NCI-H2227 (cell line): ENCODE measurements around the gene PDLIM5.
"Not testable (repeated sequence)": the region's sequence is repeated elsewhere in the genome, so short reads cannot be mapped to it uniquely, and the experiment has no call there.

Source experiments
- DNase-seq: peaks from one replicate; lab custom pipeline; 2025; ENCODE audit not compliant: unreplicated experiment; lab: John Stamatoyannopoulos, UW

PDLIM5 gene

DNA sequence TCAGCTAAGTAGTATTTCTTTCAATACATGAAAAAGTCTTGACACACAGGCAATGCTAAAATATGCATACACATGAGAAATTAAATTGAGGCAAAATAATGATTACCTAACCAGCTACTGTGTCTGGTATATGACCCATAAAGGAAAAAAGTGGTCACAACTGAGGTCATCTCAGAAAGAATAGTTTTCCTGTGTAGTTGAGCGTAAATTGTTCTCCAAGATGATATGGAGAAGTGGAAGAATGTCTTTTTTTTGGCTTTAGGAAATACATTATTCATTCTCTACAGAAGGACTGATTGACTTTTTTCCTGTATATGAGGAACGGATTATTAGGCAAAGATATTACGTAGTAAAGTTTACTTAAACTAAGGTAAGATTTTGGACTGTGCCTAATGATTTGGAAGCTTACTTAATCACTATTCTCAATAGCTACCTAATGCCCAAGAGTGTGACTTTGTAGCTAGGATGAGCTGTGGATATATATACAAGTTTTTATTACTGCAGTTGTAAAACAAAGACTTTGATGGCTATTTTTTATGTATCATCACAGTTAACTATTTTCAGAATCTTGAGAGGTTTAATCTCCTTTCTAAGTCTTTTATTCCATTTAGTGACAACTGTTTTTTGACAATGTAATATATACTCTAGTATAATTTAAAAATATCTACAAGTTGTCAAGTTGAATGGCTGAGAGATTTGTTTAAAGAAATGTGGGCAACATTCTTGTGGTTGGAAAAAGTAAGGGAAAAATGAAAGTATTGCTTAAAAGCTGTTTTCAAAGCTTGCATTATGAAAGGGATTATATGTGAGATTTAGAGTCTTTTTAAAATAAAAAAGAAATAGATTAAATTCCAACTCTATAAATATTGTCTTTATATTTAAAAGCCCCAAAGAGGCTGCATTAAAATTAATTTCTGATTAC, 100.2 kb downstream of the PDLIM5 start:
- no peak for DNase-seq

DNA sequence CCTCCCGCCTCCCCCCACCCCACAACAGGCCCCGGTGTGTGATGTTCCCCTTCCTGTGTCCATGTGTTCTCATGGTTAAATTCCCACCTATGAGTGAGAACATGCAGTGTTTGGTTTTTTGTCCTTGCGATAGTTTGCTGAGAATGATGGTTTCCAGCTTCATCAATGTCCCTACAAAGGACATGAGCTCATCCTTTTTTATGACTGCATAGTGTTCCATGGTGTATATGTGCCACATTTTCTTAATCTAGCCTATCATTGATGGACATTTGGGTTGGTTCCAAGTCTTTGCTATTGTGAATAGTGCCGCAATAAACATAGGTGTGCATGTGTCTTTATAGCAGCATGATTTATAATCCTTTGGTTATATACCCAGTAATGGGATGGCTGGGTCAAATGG, 104.3 kb downstream of the PDLIM5 start:
- not testable (repeated sequence) for DNase-seq

DNA sequence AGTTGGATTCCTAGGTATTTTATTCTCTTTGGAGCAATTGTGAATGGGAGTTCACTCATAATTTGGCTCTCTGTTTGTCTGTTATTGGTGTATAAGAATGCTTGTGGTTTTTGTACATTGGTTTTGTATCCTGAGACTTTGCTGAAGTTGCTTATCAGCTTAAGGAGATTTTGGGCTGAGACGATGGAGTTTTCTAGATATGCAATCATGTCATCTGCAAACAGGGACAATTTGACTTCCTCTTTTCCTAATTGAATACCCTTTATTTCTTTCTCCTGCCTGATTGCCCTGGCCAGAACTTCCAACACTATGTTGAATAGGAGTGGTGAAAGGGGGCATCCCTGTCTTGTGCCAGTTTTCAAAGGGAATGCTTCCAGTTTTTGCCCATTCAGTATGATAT, 105.9 kb downstream of the PDLIM5 start:
- not testable (repeated sequence) for DNase-seq

DNA sequence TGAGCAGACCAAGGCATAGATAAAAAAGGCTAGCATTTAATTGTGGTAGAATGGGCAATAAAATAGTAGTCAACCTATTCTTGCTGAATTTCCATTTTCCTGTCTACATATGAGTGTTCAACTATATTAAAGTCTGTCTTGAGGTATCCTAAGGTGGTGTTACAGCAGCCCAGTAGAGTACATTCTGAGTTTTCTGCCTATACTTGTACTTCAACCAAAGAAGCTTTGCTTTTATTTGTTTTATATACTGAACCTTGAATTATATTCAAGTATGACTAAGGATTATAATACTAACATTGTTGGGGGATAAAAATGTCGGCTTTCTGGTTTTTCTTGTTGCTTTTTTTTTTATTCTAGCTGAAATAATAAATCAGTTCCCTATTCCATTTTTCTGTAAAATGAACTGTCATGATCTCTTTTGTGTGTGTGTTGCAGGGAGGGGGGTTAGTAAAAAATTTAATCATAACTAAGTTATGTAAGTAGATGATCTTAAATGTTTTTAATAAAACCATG, 106.7 kb downstream of the PDLIM5 start:
- no peak for DNase-seq

DNA sequence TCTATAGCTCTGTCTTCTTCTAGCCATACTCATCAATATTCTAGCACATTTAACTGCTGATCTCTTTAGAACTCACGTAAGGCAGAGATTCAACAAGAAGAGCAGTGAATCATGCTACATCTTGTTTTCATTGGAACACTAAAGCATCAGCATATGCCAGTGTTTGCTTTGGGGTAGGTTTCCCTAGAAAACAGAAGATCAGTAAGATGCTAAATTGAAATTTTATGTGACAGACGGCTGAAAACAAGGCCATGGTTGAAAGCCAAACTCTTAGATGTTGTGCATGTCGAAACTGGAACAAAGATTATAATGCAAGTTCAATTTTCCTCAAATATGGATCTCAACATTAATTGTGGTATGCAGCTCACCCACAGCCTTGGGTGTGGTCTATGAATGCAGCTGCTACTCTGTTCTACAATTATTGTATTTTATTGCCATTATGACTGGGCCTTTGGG, 107.6 kb downstream of the PDLIM5 start:
- DNase-seq = no peak

DNA sequence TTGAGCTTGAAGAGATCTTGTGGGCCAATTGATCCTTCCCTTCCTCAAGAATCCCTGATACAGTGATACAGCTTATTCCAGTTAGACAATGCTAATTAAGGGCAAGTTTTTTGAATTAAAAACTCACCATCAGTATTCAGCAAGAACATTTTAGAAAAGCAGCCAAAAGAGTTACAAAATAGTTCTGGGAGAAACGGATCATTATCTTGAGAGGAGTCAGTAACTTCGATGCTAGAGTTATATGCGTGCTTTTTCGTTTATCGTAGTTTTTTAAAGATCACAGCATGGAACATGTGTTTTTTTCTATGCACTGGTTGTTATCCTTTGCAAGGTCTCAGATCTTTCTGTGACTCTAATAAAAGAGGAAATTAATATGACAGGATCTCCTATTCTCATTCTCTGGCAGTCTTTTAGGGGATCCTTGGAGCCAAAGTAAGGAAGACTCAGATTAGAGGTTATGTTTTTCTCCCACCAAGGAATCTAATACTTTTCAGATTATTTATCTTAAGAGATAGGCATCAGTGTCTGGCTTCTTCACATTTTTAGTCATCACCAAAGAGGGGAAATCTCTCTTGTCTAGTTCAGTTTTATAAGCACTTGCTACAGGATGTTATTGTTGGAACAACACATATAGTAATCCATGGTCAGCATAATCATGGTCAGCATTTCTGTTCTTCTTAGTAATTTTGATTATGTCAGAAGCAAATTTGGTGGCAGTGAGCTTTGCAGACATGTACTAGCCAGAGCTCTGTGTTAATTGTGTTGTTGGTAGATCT, 109.7 kb downstream of the PDLIM5 start:
- DNase-seq = no peak

DNA sequence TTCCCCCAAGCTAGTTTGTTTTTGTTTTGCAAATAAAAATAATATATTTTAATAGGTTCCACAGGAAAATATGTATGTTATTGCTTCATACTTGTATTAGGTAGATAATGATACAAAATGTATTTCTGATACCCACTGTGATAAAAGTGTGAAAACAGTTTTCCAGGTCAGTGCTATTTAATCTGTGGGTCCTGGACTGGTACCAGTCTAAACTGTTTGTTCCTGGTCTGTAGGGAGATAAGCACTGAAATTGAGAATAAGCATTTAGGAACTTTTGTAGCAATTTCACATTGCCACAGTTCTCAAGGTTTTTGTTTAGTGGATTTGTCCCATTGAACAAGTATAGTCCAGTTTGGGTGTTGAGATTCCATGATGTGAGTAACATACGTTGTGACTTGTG, 110.5 kb downstream of the PDLIM5 start:
- DNase-seq = no peak

DNA sequence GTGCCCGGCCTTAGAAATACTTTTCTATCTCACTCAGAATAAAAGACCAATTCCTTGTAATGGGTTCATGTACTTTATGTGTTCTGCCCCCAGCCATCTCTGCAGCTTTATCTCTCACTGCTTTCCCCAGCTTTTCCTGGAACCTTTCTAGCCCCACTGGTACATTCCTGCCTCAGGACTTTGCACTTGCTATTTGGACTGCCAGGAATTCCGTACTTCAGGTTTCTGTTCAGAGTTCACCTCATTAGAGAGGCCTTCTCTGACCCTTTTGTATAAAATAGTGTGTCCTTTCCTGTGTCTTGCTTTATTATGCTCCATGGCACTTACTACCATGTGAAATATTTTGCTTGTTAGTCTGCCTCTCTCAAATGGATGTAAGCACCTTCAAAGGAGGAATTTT, 112.5 kb downstream of the PDLIM5 start:
- DNase-seq = no peak

DNA sequence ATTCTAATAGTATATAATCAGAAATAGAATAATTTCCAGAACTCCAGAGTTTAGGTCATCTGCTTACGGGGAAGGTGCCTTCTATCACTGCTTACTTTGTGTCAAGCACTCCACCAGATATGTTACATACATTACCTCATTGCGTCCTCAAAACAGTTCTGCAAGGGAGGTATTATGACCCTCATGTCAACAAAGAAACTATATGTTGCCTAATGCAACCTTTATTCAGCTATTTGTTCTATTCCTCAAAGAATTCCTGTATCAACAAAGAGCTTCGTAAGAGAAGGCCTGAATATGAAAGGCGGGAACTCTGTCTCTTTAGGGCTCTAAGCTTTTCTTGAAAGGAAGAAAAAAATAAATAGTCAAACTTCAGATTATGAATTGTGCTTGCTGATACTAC, 114.7 kb downstream of the PDLIM5 start:
- no peak for DNase-seq

DNA sequence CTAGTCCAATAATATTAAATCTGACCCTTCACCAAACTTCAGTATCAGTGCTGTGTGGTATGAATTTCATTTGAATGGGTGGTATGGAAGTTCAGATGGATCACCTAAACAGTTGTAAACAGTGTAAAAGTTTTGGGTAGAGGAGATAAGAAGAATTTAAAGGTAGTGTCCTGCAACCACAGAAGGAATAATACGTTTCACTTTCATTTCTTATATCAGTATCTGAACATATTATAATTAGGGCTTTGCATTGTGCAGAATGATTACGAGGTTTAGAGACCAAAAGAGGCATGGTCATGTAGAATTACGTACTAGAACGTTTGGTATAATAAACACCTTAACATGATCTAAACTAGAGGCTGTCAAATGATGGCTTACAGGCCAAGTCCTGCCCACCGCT, 116.1 kb downstream of the PDLIM5 start:
- DNase-seq = no peak

DNA sequence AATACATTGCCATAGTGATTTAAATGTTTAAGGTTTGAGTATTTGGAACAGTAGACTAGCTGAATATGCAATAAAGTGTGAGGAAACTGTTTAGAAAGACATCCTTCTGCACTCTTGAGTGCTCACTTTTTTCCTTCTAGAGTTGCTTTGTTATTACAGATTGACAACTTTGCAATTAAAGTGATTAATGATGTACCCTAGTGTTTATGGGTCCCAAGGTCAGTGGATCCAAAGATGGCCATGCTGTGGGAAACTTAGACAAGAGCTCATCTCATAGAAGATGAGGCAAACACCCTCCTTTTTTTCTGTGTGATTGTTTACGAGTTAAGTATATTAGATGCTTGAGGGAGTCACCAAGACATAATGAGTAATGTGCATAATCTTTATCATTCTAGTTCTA, 118.8 kb downstream of the PDLIM5 start:
- peak; percentile 18 for DNase-seq

DNA sequence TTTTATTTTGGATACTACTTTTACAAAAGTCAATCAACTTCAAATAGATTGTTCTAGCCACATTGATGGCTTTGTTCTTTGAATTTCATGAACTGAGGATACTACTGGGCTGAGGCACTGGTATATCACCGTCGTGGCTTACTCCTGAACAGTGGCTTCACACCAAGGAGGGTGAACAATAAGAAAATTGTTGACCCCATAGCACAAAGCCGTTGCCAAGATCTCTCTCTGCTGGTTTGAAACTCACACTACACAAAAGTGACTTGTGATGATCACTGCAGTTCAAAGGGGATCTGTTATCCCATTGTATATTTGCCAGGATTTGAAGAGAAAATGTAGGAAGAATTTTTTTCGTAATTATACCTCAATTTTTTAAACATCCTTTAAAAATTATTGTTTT, 119.6 kb downstream of the PDLIM5 start:
- no peak for DNase-seq

DNA sequence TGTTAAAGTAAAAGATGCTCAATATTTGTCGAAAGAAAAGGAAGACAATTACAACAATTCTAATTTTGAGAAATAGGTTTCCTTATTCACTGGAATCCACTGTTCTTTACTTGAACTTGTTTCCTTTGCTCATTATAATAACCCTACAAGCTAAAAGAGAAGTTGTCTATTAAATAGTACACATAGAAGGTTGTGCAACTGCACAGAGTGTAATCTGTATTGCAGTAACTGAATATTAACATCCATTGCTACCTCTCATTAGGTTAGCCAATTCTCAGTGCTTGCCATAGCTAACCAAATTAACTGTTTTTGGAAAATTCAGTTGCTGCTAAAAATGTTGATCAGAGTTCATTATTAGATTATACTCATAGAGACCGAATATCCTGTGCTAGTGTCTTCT, 120.0 kb downstream of the PDLIM5 start:
- no peak for DNase-seq

DNA sequence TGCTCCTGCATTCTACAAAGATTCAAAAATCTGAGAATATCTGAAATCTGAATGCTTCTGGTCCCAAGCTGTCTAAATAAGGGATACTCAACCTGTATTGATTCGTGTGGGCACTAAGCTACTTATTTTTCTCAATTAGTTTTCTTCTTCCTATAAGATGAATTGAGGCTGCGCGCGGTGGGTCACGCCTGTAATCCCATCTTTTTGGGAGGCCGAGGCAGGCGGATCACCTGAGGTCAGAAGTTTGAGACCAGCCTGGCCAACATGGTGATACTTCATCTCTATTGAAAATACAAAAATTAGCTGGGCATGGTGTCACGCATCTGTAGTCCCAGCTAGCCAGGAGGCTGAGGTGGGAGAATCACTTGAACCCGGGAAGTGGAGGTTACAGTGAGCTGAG, 122.3 kb downstream of the PDLIM5 start:
- DNase-seq = no peak

DNA sequence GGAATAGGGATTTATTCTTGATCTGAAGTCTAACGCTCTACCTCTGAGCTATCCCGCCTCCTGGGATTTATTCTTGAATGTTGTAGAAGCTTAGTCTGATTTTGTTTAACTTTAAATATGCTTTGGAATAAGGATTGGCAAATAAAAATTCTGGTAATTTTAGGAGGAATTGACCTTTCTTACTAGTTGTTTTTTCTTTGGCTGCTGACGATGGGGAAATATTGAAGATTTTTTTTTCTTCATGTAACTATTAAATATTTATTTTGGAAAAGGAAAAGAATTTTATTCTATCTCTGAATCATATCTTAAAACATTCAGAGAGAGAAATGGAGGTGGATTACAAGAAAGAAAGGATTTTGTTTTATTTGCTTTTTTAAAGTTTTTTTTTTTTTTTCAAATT, 122.9 kb downstream of the PDLIM5 start:
- DNase-seq = no peak

DNA sequence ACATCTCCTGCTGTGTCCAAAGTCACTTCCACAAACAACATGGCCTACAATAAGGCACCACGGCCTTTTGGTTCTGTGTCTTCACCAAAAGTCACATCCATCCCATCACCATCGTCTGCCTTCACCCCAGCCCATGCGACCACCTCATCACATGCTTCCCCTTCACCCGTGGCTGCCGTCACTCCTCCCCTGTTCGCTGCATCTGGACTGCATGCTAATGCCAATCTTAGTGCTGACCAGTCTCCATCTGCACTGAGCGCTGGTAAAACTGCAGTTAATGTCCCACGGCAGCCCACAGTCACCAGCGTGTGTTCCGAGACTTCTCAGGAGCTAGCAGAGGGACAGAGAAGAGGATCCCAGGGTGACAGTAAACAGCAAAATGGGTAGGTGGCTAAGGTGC, 123.9 kb downstream of the PDLIM5 start:
- no peak for DNase-seq

DNA sequence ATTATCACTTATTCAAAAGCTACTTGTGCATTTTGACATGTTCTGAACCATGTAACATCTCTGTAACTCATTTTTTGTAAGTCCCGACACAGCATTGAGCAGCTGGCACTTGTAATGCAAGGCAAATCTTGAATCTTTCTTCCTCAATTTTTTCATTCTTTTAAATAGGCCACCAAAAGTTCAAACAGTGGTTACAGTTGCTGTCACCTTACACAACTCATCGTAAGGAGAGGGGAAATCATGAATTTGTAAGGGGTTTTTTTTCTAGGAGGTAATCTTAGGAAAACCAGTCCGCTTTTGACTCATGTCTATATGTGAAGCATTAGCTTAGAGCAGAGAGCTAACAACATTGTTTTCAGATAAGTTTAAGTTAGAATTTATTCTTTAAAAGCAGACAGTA, 124.5 kb downstream of the PDLIM5 start:
- no peak for DNase-seq

DNA sequence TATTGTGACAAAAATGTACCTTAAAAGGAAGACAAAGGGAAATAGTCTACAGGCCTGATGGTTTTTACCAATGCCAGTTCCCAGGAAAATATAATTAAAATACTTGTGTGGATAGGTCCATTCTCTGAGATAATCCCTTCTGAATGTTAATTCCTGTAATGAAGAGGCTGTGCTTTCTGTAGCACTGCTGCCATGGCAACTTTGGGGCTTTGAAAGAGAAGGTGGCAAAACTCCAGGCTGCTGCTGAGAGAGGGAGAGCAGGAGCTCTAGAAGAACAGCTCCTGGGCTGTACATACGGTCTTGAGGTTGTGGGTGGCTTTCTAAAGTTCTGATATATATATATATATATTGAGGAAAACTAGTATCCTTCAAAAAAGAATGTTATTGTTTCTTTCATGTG, 125.4 kb downstream of the PDLIM5 start:
- no peak for DNase-seq

DNA sequence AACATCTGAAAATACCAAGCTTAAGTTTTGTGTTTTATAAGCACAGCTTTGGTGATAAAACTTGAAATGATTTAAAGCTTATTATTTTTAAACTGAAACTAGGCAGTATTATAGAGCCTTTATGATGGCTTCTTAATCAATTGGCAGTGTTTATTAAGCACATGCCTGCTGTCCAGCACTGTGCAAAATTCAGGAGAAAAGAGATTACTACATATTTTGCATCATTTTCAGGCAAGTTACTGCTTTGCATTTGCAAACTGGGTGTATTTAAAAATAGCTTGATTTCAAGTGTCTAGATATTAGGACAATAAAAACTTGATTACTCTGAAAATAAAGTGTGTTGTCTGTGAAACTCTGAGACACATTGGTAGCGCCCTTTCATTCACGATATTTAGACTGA, 126.5 kb downstream of the PDLIM5 start:
- no peak for DNase-seq

DNA sequence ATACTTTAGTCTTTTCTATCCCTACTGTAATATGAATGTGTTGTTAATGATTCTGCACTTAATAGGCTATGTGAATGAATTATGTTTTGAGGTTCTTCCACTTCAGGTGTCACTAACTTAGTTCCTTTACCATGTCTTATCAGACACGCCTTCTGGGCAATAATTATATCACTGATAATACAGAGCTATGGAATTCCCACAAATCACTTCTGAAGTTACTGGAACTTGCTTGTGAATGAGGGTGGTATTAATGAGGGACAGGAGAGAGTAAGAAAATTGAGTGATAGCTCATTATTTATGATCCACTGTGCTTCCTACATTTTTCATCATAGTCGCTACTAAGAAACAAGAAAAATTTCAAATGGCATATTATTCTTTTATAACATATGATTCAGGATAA, 130.0 kb downstream of the PDLIM5 start:
- no peak for DNase-seq

DNA sequence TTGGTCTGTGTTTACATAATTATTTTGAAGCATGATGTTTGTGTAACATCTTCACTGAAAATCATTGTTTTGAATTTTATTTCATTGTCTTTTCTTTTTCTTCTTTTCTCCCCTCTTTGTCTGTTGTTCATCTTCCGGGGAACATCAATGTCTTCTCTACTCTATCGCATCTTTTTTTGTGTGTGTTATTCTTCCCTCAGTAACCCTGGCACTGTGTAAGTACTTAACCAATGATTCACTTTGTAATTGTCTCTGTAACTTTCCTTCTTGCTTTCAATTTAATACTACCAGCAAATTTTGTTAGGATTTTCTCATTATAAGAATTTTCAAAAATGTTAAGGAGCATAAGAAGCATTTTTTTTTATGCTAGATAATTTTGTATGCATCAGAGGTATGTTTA, 130.8 kb downstream of the PDLIM5 start:
- no peak for DNase-seq
